Measurements from ENCODE around the gene ASB5. TPM values are rescaled to one million over a fixed set of nuclear protein-coding genes. Genes with fewer than 3 reads are reported as not detected.

Gene ASB5
- total and polyA plus RNA-seq, 10 of the 15 experiments (the other 5 are each of a cell fraction or from before 2014, with no cell fraction given): not detected

- CTCF ChIA-PET: no interaction called here
- Histone ChIP-seq H3K27ac (ENCODE audit: control insufficient read depth, insufficient read depth) (no peak overlapping the region), H2AFZ (ENCODE audit: control insufficient read depth, low read depth, low read length) (no peak overlapping the region), H3K79me2 (ENCODE audit: control insufficient read depth, insufficient read depth, low read length) (no peaks in the 10 kb centered on the region), H3K4me2 (ENCODE audit: control insufficient read depth, insufficient read depth) (0 out of 2 replicates have a peak overlapping the region, but pooled peaks have one; percentile 5), H3K4me1 (ENCODE audit: control insufficient read depth, insufficient read depth, low read length) (peaks cover 17% of the 10 kb centered on the region), H4K20me1 (ENCODE audit: control insufficient read depth, insufficient read depth) (no peaks in the 10 kb centered on the region), H3K9me3 (replicated peaks; ENCODE audit: control insufficient read depth, insufficient read depth, low read length) (no peaks in the 10 kb centered on the region), H3K27me3 (replicated peaks in 1 of 2; ENCODE audit: control insufficient read depth in 2 of 2, insufficient read depth in 2 of 2, low read length in 1 of 2) (no peaks in the 10 kb centered on the region), H3K9ac (ENCODE audit: control insufficient read depth, insufficient read depth, low read length) (no peak overlapping the region), H3K4me3 (no peak overlapping the region), H3K36me3 (ENCODE audit: control insufficient read depth in 2 of 2, insufficient read depth in 2 of 2, low read length in 1 of 2) (no peaks in the 10 kb centered on the region)
- POLR2A ChIA-PET: no interaction called here
- SMC1A ChIA-PET (ENCODE audit: uncharacterized antibody, unreplicated experiment): no interaction called here
- FAIRE-seq: no peak
- TF ChIP-seq SPI1 (IDR thresholded peaks at IDR 0.05; ENCODE audit: borderline replicate concordance, insufficient read depth, low read depth, low read length) (0 out of 2 replicates have a peak, but pooled peaks have one; percentile 12), GATAD2B (conservative IDR thresholded peaks at IDR 0.05; ENCODE audit: low read depth) (no peak)
- BruUV-seq (replicated peaks): no TSS peak
- intact Hi-C loops (cut with micrococcal nuclease; ENCODE audit: unreplicated experiment): no loop called here
- peak; percentile 50 for ATAC-seq
- RAD21 ChIA-PET (ENCODE audit: unreplicated experiment): no interaction called here
- DNase-seq (ENCODE audit: low read depth, low spot score): no peak
- in situ Hi-C loops (cut with MboI): loop anchor here (5.0 kb wide), 1 partner anchor 112 kb away; the partner anchor contains the start of gene SPATA4
Observed at GRCh38 chr4:176309772-176310171, 40.8 kb upstream of the ASB5 start.

GRCh38 chr4:176309046-176309445, 40.0 kb upstream of the ASB5 start:
- BruUV-seq (replicated peaks): no TSS peak
- peak overlapping the region; percentile 50 for H3K4me2 ChIP-seq (ENCODE audit: control insufficient read depth, insufficient read depth)
- intact Hi-C loops (cut with micrococcal nuclease; ENCODE audit: unreplicated experiment): no loop called here
- no peak for TF ChIP-seq MXI1 (IDR thresholded peaks at IDR 0.05; ENCODE audit: low read depth, low read length)
- TF ChIP-seq, protein P1, sequence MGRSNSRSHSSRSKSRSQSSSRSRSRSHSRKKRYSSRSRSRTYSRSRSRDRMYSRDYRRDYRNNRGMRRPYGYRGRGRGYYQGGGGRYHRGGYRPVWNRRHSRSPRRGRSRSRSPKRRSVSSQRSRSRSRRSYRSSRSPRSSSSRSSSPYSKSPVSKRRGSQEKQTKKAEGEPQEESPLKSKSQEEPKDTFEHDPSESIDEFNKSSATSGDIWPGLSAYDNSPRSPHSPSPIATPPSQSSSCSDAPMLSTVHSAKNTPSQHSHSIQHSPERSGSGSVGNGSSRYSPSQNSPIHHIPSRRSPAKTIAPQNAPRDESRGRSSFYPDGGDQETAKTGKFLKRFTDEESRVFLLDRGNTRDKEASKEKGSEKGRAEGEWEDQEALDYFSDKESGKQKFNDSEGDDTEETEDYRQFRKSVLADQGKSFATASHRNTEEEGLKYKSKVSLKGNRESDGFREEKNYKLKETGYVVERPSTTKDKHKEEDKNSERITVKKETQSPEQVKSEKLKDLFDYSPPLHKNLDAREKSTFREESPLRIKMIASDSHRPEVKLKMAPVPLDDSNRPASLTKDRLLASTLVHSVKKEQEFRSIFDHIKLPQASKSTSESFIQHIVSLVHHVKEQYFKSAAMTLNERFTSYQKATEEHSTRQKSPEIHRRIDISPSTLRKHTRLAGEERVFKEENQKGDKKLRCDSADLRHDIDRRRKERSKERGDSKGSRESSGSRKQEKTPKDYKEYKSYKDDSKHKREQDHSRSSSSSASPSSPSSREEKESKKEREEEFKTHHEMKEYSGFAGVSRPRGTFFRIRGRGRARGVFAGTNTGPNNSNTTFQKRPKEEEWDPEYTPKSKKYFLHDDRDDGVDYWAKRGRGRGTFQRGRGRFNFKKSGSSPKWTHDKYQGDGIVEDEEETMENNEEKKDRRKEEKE (IDR thresholded peaks at IDR 0.05): no peak
- TF ChIP-seq BRCA1 (IDR thresholded peaks at IDR 0.05; ENCODE audit: low read depth, low read length): no peak
- TF ChIP-seq, protein P2, sequence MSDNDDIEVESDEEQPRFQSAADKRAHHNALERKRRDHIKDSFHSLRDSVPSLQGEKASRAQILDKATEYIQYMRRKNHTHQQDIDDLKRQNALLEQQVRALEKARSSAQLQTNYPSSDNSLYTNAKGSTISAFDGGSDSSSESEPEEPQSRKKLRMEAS (IDR thresholded peaks at IDR 0.05; ENCODE audit: low read depth, low read length): no peak
- TF ChIP-seq YBX1 (IDR thresholded peaks at IDR 0.05): no peak
- 0 out of 2 replicates have a peak, but pooled peaks have one; percentile 13 for TF ChIP-seq JUNB (IDR thresholded peaks at IDR 0.05)
- TF ChIP-seq HDGF (IDR thresholded peaks at IDR 0.05): no peak
- peak; percentile 76 for TF ChIP-seq CREB1 (IDR thresholded peaks at IDR 0.05; ENCODE audit: low read depth)
- no peak for TF ChIP-seq ZNF384 (IDR thresholded peaks at IDR 0.05; ENCODE audit: borderline replicate concordance, low read depth, low read length)
- TF ChIP-seq NFYA (IDR thresholded peaks at IDR 0.05; ENCODE audit: borderline replicate concordance, low read depth, low read length): no peak
- TF ChIP-seq EGR1 (IDR thresholded peaks at IDR 0.05; ENCODE audit: borderline replicate concordance in 1 of 2, low read depth in 2 of 2, low read length in 2 of 2): no peak
- TF ChIP-seq PKNOX1 (IDR thresholded peaks at IDR 0.05): peak; percentile 58; the same call in 1 of the 2 replicates

More at GRCh38 chr4:176309046-176309445, 40.0 kb upstream of the ASB5 start:
- FAIRE-seq (peak; percentile 89), ATAC-seq (peak; percentile 98), DNase-seq (ENCODE audit: low read depth, low spot score) (no peak)
- in situ Hi-C loops (cut with MboI): loop anchor here (5.0 kb wide), 1 partner anchor 112 kb away; the partner anchor contains the start of gene SPATA4
- WGBS (ENCODE audit: insufficient coverage, insufficient replicate concordance, low lambda C conversion rate, missing lambda C conversion rate): 0% methylated on average over 2 of the region's 2 CpGs
- H3K4me3 ChIP-seq: no peak overlapping the region
- no peak overlapping the region for H2AFZ ChIP-seq (ENCODE audit: control insufficient read depth, low read depth, low read length)
- H3K9ac ChIP-seq (ENCODE audit: control insufficient read depth, insufficient read depth, low read length): no peak overlapping the region
- no peaks in the 10 kb centered on the region for H3K36me3 ChIP-seq (ENCODE audit: control insufficient read depth in 2 of 2, insufficient read depth in 2 of 2, low read length in 1 of 2)
- H3K9me3 ChIP-seq (replicated peaks; ENCODE audit: control insufficient read depth, insufficient read depth, low read length): no peaks in the 10 kb centered on the region
- ChIA-PET CTCF (interaction anchor here (1.4 kb wide), 1 partner anchor 16 kb away, joined by 5 read pairs; no protein-coding TSS in a partner anchor), RAD21 (ENCODE audit: unreplicated experiment) (no interaction called here), SMC1A (ENCODE audit: uncharacterized antibody, unreplicated experiment) (interaction anchor here (1.2 kb wide), 2 partner anchors 10 to 159 kb away, joined by 3 to 4 read pairs; no protein-coding TSS in a partner anchor), POLR2A (no interaction called here)
- no peaks in the 10 kb centered on the region for H4K20me1 ChIP-seq (ENCODE audit: control insufficient read depth, insufficient read depth)
- H3K79me2 ChIP-seq (ENCODE audit: control insufficient read depth, insufficient read depth, low read length): no peaks in the 10 kb centered on the region
- peaks cover 17% of the 10 kb centered on the region for H3K4me1 ChIP-seq (ENCODE audit: control insufficient read depth, insufficient read depth, low read length)
- H3K27ac ChIP-seq (ENCODE audit: control insufficient read depth, insufficient read depth): no peak overlapping the region
- no peaks in the 10 kb centered on the region for H3K27me3 ChIP-seq (replicated peaks in 1 of 2; ENCODE audit: control insufficient read depth in 2 of 2, insufficient read depth in 2 of 2, low read length in 1 of 2)
